GM18909 (cell line): ENCODE measurements around the gene MAP10.

ENCODE experiments used
- ATAC-seq: cut with Tn5 transposase; IDR thresholded peaks from one replicate; pipeline ENCODE4 v1.9.1; 2021; ENCODE audit warnings: mild to moderate bottlenecking; ENCODE audit not compliant: unreplicated experiment, poor library complexity

The MAP10 gene

GRCh38 chr1:232851532-232851931 lies 46.3 kb downstream of the MAP10 start:
- ATAC-seq, result no peak

- ATAC-seq, result no peak
Measured at GRCh38 chr1:232853994-232854797, 49.0 kb downstream of the MAP10 start.

GRCh38 chr1:232854798-232855159 lies 49.6 kb downstream of the MAP10 start:
- ATAC-seq, result no peak

GRCh38 chr1:232856541-232856940 lies 51.3 kb downstream of the MAP10 start:
- ATAC-seq, result no peak
